HPDE6-E6E7 (cell line): ENCODE results near the gene ZNF492.
"Not testable (repeated sequence)": the region's sequence is repeated elsewhere in the genome, so short reads cannot be mapped to it uniquely, and the experiment has no call there.

Experiments
- DNase-seq: peaks from one replicate; pipeline ENCODE4 v3.0.0; 2011; ENCODE audit warnings: missing footprints; ENCODE audit errors: extremely low spot score

Gene ZNF492

DNA sequence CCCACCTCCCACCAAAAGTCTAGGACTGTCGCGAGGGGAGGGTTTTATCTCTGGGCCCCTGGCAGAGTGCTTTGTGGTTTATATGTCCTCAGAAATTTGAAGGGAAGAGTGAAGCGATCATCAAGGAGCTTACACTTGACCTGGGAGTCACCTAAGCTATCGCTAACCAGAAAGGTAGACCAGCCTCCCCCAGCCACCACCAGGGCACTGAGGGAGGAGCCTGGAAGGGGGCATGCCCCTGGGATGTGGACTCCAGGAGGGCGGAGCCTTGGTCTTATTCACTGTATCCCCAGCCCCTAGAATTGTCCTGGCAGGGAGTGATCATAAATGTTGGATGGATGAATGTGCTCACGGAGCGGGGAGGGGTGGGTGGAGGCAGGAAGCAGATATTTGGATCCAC is 16.9 kb upstream of the ZNF492 start:
- DNase-seq, result not testable (repeated sequence)

DNA sequence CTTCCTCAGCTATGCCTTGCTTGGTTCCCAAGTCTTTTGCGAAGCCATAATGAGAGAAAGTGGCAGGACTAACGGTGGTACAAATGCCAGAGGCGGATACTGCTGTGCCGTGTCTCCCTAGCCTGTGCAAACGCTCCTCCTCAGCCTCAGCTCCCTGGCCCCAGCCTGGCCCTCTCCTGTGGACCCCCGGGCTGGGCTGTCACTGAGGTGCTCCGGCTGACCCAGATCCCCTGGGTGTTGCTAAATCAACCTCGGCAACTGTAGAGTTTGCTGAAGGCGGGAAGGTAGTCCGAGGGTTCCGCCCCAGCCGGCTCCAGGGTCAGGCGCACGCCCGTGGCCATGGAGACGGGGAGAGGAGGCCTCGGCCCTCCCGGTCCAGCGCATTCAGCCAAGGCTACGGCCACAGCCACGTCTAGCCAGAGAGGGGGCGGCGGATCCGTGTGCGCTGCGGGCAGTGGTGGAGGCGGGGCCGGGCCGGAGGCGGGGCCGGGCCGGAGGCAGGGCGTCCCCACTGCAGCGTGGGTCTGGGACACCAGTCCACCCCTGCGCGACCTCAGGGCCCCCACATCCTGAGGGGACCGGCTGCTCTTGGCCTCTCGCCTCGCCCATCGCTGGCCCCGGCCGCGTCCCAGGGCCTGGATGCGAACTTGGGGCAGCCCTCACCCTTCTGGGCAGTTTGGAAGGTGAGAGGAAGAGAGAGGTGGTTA is 16.4 kb upstream of the ZNF492 start:
- DNase-seq, result no peak

DNA sequence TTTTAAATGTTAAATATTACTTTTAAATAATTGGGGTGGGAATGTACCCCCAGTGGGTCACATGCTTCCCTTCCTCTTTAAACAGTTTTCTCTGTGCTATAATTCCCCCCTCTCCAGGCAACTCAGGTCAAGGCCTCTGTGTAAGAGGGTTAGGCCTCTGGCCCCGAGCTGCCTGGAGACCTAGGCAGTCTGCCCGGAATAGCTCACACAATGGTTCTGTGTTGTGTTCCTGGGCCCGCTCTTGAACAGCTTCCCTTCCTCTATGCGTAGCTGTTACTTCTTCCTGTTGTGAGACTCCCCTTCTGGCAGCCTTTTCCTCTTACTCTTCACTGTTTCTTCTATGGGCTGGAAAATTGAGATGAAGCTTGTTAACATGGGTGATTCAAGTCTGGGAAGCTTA is 14.8 kb upstream of the ZNF492 start:
- DNase-seq, result no peak

DNA sequence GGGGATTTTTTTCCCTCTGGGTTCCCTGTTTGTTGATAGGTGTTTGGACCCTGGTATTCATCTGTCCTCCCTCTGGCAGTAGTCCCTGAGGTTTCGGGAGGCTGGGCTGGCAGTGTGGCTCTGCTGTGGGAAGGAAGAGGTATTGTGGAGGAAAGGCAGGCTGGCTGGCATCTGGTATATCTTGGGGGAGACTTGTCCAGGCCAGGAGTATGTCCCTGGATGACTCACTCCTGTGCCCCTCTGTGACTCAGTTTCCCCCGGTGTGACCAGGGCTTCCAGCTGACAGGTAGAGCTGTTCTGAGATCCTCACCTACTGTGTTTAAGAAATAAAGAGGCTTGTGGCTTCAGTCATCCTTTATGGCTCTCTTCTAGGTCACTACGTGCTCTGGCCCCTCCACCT is 14.2 kb upstream of the ZNF492 start:
- DNase-seq, result no peak

DNA sequence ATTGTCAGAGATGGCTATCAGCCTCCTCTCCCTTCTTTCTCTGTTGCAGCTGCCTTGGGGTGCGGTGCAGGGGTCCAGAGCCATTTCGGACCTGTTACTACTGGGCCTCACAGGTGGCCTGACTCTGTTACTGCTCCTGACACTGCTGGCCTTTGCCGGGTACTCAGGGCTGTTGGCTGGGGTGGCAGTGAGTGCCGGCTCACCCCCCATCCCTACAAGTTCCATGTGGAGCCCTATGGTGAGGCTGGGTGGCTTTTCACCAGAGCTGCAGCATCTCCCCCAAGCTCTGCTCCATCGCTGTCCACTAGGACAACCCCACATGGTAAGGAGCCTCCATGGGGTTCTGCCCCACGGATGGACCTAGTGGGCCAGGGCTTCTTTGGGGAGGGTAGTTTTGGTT is 13.7 kb upstream of the ZNF492 start:
- DNase-seq, result no peak

DNA sequence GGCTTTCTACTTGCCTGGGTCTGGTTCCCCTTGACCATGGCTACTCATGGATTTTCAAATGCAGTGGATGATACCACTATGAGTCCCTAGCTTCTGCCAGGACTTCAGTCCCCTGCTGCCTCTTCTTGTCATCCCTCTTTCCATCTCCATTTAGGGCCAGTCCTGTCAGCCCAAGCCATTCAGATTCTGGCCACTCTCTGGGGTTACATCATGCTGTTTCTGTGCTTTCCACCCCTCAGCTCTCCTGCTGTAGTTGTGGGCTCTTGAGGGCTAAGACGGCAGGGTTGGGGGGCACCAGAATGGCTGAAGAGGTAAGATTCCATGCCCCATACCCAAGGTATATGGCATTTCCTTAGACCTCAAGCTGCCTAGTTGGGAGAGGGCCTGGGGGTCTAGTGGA is 13.2 kb upstream of the ZNF492 start:
- DNase-seq, result no peak

DNA sequence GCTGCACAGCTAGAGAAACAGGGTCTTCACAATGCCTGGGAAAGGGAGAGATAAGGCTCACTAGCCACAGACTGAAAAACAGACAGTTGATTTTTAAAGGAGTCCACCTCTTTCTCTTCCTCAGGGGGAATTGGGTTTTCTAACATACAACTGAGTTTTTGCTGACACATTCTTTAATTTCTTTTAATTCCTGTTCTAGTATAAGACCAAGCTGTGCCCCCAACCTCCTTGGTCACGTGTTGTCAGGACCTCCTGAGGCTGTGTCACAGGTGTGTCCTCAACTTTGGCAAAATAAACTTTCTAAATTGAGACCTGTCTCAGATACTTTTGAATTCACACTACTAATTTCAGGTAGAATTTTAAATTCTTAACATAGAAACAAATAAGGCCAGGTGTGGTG is 12.1 kb upstream of the ZNF492 start:
- DNase-seq, result no peak

DNA sequence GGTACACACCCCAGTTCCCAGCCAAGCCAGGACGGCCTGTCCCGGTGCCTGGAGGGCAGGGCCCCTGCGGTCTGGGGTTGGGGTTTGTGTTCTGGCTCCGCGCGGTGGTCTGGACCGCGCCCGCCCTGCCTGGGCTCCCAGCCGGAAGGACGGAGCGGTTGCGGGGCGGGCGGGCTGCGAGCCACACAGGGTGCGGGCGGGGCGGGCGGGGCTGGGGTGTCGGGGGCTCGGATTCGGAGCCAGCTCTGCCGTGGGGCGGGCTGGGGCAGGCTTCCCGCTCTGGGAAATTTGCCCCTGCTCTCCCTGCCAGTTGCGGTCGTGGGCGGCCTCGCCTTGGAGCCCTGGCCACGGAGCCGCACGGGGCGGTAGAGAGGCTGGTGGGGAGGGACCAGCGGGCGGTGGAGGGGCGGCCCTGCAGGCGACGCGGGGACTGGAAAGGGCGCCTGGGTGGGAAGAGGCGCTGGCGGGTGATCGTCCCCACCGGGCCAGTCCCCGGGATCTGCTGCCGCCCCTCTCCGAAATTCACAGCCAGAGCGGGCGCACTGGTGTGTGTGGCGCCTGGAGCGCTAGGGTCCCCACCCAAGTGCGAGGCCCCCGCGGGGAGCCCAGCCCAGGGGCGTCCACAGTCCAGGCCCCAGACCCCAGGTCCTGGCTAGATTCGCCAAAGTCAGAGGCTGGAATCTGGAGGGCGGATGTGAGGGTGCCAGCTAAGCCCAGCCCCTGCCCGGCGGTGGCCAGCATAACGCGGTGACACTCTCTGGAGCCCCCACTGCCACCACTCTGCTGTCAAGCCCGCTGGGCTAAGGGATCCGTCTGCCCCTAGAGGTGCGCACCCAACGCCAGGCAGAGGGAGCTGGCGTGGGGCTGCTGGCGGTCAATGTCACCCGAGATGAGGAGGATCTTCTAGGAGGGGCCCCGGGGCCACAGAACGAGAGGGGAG is 11.0 kb upstream of the ZNF492 start:
- no peak for DNase-seq

DNA sequence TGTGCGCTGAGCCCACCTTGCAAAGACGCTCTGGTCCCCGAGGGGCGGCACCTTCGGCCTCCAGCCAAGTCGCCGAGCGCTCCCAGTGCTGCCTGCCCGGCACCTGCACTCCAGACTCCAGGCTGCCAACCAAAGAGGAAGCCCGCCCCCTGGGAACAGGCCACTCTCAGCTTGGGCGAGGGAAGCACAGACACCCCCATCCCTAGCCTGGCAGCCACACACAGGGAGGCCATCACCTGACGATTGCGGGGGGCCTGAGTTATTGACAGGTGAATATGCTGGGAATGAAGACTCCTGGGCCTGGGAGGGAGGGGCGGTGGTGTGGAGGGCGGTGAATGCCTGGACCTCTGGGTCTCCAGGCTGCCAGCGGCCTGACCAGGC is 10.3 kb upstream of the ZNF492 start:
- no peak for DNase-seq

DNA sequence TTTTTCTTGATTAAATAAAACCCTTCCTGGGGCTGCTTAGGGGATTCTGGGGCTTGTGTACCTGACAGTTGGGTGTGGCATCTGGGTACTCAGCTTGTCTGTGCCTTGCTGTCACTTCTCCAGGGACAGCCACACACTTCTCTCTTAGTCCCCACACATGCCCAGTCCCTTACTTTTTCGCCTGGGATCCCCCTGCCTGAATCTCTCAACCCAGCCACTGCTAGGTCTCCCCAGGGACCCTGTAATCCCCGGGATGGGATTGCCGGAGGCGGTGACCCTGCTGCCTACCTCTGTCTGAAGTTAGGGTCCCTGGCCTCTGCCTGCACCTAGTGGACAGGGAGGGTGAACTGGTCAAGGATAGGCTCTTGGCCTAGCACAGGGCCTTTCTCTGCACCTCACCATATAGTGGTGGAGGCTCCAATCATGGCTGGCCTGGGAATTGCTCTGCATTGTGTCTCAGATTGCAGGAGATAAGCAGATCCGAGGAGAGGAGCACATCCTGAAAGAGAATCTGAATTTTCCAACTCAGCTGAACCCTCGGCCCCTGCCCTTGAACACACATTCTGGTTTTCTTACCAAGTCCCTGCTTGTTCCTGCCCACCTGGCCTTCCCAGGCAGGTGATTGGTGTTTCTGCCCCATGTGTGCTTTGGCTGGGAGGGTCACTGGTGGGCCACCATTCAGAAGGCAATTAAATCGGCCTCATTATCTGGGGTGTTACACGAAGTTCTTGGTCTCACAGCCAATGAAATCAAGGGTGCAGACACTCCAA is 8.7 kb upstream of the ZNF492 start:
- no peak for DNase-seq

DNA sequence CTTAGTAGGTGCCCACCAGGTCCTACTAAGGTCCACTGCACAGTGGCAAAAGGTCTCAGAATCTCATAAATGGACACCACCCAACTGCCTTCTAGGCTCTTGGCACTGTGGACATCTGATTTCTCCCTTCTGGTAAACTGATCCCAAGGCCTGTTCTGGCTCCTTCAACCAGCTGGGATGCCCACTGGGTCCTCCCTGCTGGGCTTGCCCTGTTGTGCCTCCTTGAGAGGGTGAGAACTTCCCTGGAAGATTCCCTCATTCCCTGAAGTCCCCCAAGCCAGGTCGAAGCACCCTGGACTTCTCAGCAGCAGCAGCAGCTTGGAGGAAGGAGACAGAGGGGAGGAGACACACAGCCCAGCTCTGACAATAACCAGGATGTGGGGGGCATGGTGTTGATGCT is 6.6 kb upstream of the ZNF492 start:
- DNase-seq, result no peak

DNA sequence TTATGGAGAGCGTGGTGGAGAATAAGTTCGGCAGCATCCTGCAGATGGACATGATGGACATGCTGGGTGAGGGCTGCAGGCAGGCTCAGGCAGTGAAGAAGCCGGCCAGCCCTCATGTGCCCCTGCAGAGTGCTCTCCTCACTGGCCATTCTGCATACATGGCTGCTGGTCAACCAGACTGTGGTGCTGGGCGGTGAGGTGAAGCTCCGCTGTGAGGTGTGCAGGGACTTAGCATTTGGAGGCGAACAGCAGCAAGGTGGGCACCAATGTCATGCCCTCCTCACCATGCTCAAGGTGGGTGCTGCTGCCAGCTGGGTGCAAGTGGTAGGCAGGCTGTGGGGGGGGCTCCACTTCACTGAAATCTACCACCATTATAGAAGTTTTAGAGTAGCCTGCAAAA is 5.7 kb upstream of the ZNF492 start:
- no peak for DNase-seq

DNA sequence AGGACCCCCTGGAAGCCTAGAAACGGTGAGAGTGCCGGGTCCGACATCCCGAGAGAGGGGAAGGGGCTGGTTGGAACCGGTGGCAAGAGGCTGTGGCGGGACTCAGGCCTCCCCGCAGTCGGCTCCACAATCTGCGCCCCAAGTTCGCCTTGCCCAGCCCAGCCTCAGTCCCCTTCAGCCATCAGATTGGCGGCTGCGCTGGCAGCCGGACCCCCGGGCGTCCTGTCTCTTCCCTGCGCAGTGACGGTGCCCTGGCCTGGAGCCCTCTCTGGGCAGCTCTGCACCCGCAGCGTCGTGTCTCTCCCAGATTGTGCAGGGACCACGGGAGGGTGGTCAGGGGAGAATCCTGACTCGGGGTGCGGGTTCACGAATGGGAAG is 315 bp downstream of the ZNF492 start:
- DNase-seq, result no peak

DNA sequence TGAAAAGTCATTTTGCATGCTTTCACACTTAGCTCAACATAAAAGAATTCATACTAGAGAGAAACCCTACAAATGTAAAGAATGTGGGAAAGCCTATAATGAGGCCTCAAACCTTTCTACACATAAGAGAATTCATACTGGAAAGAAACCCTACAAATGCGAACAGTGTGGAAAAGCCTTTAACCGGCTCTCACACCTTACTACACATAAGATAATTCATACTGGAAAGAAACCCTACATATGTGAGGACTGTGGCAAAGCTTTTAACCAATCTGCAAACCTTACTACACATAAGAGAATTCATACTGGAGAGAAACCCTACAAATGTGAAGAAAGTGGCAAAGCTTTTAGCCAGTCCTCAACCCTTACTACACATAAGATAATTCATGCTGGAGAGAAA is 51.4 kb downstream of the ZNF492 start:
- not testable (repeated sequence) for DNase-seq

DNA sequence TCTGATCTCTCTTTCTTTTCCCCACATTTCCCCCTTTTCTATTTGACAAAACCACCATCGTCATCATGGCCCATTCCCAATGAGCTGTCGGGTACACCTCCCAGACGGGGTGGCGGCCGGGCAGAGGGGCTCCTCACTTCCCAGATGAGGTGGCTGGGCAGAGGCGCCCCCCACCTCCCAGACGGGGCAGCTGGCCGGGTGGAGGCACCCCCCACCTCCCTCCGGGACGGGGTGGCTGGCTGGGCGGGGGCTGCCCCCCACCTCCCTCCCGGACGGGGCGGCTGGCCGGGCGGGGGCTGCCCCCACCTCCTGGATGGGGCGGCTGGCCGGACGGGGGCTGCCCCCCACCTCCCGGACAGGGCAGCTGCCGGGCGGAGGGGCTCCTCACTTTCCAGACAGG is 68.5 kb downstream of the ZNF492 start:
- not testable (repeated sequence) for DNase-seq

DNA sequence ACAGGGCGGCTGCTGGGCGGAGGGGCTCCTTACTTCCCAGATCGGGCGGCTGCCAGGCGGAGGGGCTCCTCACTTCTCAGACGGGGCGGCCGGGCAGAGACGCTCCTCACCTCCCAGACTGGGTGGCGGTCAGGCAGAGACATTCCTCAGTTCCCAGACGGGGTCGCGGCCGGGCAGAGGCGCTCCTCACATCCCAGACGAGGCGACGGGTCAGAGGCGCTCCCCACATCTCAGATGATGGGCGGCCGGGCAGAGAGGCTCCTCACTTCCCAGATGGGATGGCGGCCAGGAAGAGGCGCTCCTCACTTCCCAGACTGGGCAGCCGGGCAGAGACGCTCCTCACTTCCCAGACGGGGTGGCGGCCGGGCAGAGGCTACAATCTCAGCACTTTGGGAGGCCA is 69.0 kb downstream of the ZNF492 start:
- DNase-seq, result not testable (repeated sequence)

DNA sequence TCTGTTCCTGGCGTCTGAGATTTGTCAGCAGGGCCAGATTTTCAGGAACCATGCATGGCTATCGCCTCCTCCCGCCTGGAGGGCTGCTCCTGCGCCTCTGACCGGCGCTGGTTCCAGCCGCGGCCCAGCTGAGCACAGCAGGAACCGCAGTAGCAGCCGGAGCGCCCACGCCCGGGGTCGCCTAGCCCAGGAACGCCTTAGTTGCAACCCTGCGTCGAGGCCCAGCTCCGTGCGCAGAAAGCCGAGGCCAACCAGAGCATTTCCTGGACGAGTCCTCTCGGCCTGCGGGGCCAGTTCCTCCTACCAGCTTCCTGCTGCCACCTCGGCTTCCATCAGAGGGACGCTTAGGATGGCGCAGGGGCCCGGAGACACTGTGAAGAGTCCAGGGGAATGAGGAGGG is 74.9 kb downstream of the ZNF492 start:
- DNase-seq, result no peak
